Measurements from ENCODE around the gene HIVEP3.
"Not testable (repeated sequence)": the region's sequence is repeated elsewhere in the genome, so short reads cannot be mapped to it uniquely, and the experiment has no call there.

HIVEP3 gene

DNA sequence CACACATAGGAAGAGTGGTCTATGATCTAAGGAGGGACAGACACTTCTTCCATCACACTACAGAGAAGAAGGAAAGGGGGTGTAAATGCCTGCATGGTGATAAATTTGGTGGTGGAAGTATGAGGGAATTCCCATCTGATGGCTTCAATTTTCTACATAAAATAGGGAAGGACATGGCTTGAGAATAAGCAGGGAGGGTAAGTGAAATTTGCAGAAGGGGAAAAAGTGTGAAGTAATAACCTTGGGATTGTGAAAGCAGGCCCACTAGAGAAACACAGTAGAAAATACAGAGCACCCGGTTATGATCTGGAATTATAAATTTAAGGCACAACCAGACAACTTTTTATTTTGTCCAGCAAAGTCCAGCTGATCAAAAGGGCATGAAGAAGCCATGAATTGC lies 22.7 kb upstream of the HIVEP3 start:
- H3K4me3 Mint-ChIP-seq = no peak overlapping the region
- ATAC-seq (replicated peaks) = no peak
- H3K36me3 Mint-ChIP-seq = peaks cover 1 to 3% of the 10 kb centered on the region in 2 donors
- H3K27me3 Mint-ChIP-seq = peaks cover 10 to 16% of the 10 kb centered on the region in 2 donors
- no peak for DNase-seq
- no peak overlapping the region for H3K27ac Mint-ChIP-seq
- peaks cover 2 to 5% of the 10 kb centered on the region in 2 donors for H3K4me1 Mint-ChIP-seq
- H3K9me3 Mint-ChIP-seq = peaks cover 2 to 4% of the 10 kb centered on the region in 2 donors

DNA sequence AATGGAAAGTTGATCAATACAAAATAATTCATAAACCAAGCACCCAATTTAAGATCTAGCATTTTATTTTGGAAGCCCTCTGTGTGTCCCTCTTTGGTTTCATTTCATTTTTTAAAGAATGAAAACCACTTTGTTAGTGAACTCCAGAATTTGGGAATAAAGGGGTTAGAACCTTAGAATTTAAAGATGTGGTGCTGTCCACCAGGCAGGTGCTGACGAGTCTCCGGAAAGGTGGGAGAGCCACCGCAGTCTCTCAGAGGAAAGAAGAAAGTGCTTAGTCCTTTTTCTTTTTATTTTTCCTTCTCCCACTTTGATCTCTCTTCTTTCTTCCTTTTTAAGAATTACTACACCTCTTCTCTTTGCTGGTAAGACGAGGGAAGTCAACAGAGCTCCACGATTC lies 20.5 kb upstream of the HIVEP3 start:
- Mint-ChIP-seq H3K27ac (no peak overlapping the region), H3K9me3 (peaks cover 2 to 4% of the 10 kb centered on the region in 2 donors), H3K4me1 (peaks cover 5% of the 10 kb centered on the region in 2 donors), H3K4me3 (no peak overlapping the region), H3K27me3 (peaks cover 13 to 17% of the 10 kb centered on the region in 2 donors), H3K36me3 (peaks cover 1 to 3% of the 10 kb centered on the region in 2 donors)
- DNase-seq (no peak), ATAC-seq (replicated peaks) (no peak)

GRCh38 chr1:41936107-41936506 lies 17.4 kb upstream of the HIVEP3 start:
- Mint-ChIP-seq H3K27me3 (peaks cover 21 to 23% of the 10 kb centered on the region in 2 donors), H3K27ac (no peak overlapping the region), H3K36me3 (peaks cover 3% of the 10 kb centered on the region in 2 donors), H3K4me1 (peaks cover 5% of the 10 kb centered on the region in 2 donors), H3K4me3 (no peak overlapping the region), H3K9me3 (peaks cover 3 to 6% of the 10 kb centered on the region in 2 donors)
- DNase-seq (no peak), ATAC-seq (replicated peaks) (peak in 1 of 2 donors; percentile 16)

GRCh38 chr1:41935226-41935625 lies 16.5 kb upstream of the HIVEP3 start:
- Mint-ChIP-seq H3K36me3 (peaks cover 3% of the 10 kb centered on the region in 2 donors), H3K9me3 (peaks cover 3 to 6% of the 10 kb centered on the region in 2 donors), H3K27me3 (peaks cover 13 to 15% of the 10 kb centered on the region in 2 donors), H3K4me3 (no peak overlapping the region), H3K27ac (no peak overlapping the region), H3K4me1 (peaks cover 0 to 5% of the 10 kb centered on the region in 2 donors)
- DNase-seq = no peak
- ATAC-seq (replicated peaks) = no peak

DNA sequence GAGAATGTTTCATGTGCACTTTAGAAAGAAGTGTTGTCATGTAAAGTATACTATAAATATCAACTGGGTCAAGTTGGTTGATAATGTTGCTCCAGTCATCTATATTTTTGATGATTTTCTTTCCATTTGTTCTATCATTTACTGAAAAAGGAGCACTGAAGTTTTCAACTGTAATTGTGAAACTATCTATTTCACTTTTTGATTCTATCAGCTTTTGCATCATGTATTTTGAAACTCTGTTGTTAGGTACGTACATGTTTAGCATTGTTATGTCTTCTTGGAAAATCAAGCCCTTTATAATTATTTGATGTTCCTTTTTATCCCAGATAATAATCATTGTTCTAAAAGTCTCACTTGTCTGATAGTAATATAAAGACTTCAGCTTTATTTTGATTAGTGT lies 14.4 kb upstream of the HIVEP3 start:
- Mint-ChIP-seq H3K27ac (no peak overlapping the region), H3K36me3 (peaks cover 0 to 3% of the 10 kb centered on the region in 2 donors), H3K4me3 (no peak overlapping the region), H3K27me3 (peaks cover 15 to 29% of the 10 kb centered on the region in 2 donors), H3K4me1 (peaks cover 0 to 3% of the 10 kb centered on the region in 2 donors), H3K9me3 (peaks cover 9 to 10% of the 10 kb centered on the region in 2 donors)
- ATAC-seq (replicated peaks) (no peak), DNase-seq (no peak)

DNA sequence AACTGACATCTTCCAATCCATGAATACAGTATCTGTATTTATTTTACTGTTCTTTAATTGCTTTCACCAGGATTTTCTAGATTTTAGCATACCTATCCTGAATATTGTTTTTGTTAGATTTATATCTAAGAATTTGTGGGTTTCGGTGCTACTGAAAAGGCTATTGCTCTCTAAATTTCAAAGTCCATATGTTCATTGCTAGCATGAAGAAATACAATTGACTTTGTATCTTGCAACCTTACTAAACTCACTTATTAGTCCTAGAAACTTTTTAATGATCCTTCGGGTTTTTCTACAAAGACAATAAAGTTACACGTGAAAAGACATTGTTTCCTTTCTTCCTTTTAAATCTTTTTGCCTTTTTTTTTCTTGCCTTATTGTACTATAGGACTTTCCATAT lies 12.9 kb upstream of the HIVEP3 start:
- ATAC-seq (replicated peaks) = no peak
- Mint-ChIP-seq H3K36me3 (peaks cover 0 to 3% of the 10 kb centered on the region in 2 donors), H3K9me3 (peaks cover 9 to 10% of the 10 kb centered on the region in 2 donors), H3K4me1 (peaks cover 0 to 3% of the 10 kb centered on the region in 2 donors), H3K4me3 (no peak overlapping the region), H3K27me3 (peaks cover 13 to 35% of the 10 kb centered on the region in 2 donors), H3K27ac (no peak overlapping the region)
- DNase-seq = no peak

DNA sequence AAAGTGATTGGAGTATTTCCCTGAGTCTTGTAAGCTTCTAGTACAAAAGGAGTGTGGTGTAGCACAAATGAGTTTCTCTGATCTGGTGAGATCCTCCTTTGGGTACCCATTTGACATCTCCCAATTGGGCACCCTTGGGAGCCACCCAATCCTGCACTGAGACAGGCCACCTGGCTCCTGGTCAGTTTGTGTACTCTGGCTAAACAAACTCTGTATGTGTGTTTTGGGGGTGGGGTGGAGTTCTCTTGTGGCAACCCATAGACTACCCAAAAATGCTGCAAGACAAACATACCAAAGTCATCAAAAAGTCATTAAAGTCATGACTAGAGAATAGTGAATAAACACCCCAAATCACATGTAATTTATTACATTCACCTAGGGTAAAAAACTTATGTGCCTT lies 8.4 kb upstream of the HIVEP3 start:
- H3K27ac Mint-ChIP-seq = no peak overlapping the region
- peaks cover 4 to 8% of the 10 kb centered on the region in 2 donors for H3K9me3 Mint-ChIP-seq

DNA sequence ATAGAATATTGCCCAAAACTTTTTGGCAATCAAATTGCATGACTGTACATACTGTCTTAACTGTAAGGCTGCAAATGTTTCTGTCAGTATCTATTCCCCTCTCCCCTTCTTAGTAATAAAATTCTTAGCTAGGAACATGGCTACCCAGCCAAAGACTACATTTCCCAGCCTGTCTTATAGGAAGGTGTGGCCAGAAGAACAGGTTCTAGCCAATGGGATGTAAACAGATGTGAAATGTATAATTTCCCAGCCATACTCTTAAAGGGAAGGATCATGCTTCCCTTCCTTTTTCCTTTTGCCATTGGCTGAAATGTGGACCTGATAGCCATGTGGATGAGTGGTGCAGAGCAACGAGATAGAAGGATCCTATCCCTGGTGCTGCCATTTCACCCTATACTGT lies 7.0 kb upstream of the HIVEP3 start:
- no peak overlapping the region for H3K27ac Mint-ChIP-seq
- peaks cover 6 to 37% of the 10 kb centered on the region in 2 donors for H3K27me3 Mint-ChIP-seq
- DNase-seq (no peak), ATAC-seq (replicated peaks) (peak in 1 of 2 donors; percentile 59)
- H3K36me3 Mint-ChIP-seq = peaks cover 2 to 3% of the 10 kb centered on the region in 2 donors
- no peaks in the 10 kb centered on the region for H3K4me1 Mint-ChIP-seq
- H3K9me3 Mint-ChIP-seq = peaks cover 12 to 14% of the 10 kb centered on the region in 2 donors
- H3K4me3 Mint-ChIP-seq = no peak overlapping the region

More for the DNA sequence above, 8.4 kb upstream of the HIVEP3 start:
- no peak overlapping the region for H3K4me3 Mint-ChIP-seq
- DNase-seq (no peak), ATAC-seq (replicated peaks) (no peak)
- H3K4me1 Mint-ChIP-seq = no peaks in the 10 kb centered on the region
- H3K36me3 Mint-ChIP-seq = no peaks in the 10 kb centered on the region
- peaks cover 3 to 24% of the 10 kb centered on the region in 2 donors for H3K27me3 Mint-ChIP-seq

DNA sequence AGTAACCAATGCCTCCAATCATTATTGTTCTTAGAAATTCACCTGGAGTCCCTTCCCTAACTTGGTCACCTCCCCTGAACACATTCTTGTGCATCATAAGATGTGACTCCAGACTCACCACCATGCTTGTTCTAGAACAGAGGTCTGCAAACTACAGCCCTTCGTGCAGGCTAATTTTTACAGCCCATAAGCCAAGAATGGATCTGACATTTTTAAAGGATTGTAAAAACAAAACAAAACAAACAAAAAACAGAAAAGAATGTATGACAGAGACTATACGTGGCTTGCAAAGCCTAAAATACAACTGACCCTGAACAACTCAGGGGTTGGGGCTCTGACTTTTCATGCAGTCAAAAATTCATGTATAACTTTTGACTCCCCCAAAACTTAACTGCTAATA lies 6.2 kb upstream of the HIVEP3 start:
- ATAC-seq (replicated peaks) = no peak
- peaks cover 11 to 40% of the 10 kb centered on the region in 2 donors for H3K27me3 Mint-ChIP-seq
- H3K4me1 Mint-ChIP-seq = peaks cover 4 to 6% of the 10 kb centered on the region in 2 donors
- no peak overlapping the region for H3K27ac Mint-ChIP-seq
- no peak overlapping the region for H3K4me3 Mint-ChIP-seq
- H3K9me3 Mint-ChIP-seq = peaks cover 11 to 17% of the 10 kb centered on the region in 2 donors
- DNase-seq = no peak
- H3K36me3 Mint-ChIP-seq = peaks cover 2 to 4% of the 10 kb centered on the region in 2 donors

DNA sequence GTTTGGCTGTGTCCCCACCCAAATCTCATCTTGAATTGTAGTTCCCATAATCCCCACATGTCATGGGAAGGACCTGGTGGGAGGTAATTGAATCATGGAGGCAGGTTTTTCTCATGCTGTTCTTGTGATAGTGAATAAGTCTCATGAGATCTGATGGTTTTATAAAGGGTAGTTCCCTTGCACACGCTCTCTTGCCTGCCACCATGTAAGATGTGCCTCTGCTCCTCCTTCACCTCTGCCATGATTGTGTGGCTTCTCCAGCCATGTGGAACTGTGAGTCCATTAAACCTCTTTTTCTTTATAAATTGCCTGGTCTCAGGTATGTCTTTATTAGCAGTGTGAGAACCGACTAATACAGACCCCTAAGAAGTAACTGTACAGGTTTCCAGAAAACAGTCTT lies 2.5 kb upstream of the HIVEP3 start:
- not testable (repeated sequence) for H3K4me3 Mint-ChIP-seq; DNase-seq; H3K27ac Mint-ChIP-seq; ATAC-seq (replicated peaks); H3K36me3 Mint-ChIP-seq
- H3K27me3 Mint-ChIP-seq = peaks cover 31 to 57% of the 10 kb centered on the region in 2 donors
- H3K4me1 Mint-ChIP-seq = peaks cover 21 to 34% of the 10 kb centered on the region in 2 donors
- peaks cover 8 to 13% of the 10 kb centered on the region in 2 donors for H3K9me3 Mint-ChIP-seq

DNA sequence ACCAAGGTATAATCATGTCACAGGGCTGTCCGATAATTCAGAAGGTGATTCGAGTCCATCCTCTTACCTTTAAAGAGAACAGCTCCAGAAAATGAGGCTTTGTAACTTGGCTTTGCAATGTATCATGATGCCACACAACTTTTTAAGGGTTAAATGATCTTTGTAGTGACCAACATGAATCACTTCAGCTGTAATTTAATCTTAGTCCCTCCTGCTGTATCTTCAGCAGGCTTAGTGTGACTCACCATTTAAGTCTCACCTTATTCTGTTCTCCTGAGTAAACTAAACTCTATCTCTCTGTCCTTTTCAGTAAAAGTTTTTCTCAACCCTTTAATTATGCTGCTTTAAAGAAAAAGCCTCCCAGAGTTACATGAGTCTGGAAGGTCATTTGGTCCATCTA lies 1.9 kb upstream of the HIVEP3 start:
- DNase-seq = no peak
- Mint-ChIP-seq H3K36me3 (peaks cover 2 to 4% of the 10 kb centered on the region in 2 donors), H3K9me3 (peaks cover 8 to 13% of the 10 kb centered on the region in 2 donors), H3K27me3 (peaks cover 37 to 63% of the 10 kb centered on the region in 2 donors), H3K27ac (no peak overlapping the region), H3K4me3 (no peak overlapping the region), H3K4me1 (peaks cover 21 to 34% of the 10 kb centered on the region in 2 donors)
- ATAC-seq (replicated peaks) = no peak

DNA sequence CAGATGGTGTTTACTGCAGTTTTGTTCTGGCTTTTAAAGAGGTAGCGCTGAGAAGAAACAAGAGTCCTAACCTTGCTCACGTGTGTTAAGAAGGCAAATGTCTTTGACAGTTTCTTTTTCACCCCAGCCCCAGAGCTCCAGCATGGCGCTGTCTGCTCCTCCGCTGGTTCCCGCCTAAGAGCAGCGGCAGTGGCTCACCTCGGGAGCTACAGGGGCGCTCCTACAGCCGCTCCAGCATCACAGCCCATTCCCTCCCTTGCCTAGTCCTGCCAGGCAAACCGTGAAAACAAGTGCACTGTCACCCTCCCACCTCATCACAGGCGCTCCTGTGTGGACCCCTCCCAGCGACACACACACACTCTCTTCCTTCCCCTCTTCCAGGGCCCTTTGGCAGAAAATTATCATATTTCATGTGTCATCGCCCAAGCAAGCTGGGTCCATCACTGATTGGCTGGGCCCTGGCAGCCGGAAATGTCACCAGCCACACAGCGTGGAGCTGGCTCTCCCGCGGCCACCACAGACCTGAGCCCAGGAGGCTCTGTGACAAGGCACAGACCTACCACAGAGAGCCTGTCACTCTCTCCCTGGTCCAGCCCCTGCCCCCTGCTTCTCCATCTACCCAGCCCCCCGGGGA lies 1.2 kb upstream of the HIVEP3 start:
- H3K9me3 Mint-ChIP-seq = peaks cover 8 to 13% of the 10 kb centered on the region in 2 donors
- H3K27ac Mint-ChIP-seq = peak overlapping the region; percentile 81
- H3K36me3 Mint-ChIP-seq = peaks cover 2 to 4% of the 10 kb centered on the region in 2 donors
- peaks cover 38 to 67% of the 10 kb centered on the region in 2 donors for H3K27me3 Mint-ChIP-seq
- ATAC-seq (replicated peaks) (peak; percentile 85 to 88), DNase-seq (peak; percentile 27)
- peak overlapping the region; percentile 71 to 84 for H3K4me3 Mint-ChIP-seq
- peaks cover 21 to 34% of the 10 kb centered on the region in 2 donors for H3K4me1 Mint-ChIP-seq

DNA sequence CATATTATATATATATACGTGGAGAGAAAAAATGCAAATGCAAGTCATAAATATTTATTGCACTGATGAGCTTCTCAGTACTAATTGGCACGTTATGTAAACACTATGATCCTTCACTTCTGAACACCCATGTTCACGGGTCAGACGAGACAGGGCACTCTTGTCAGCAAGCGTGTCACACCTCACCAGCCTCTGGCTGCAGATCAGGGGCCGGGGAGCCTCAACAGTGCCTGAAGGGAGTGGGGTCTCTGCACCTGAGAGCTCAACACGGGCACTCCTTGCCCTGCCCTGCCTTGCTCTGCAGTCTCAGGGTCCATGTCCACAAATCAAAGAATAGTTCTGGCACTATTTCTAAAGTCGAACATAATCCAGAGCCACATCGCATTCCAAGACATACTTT lies 409 bp upstream of the HIVEP3 start:
- ATAC-seq (replicated peaks) (no peak), DNase-seq (no peak)
- Mint-ChIP-seq H3K27ac (no peak overlapping the region), H3K36me3 (peaks cover 2 to 4% of the 10 kb centered on the region in 2 donors), H3K4me3 (peak overlapping the region in 1 of 2 donors; percentile 46), H3K4me1 (peaks cover 21 to 34% of the 10 kb centered on the region in 2 donors), H3K9me3 (peaks cover 8 to 13% of the 10 kb centered on the region in 2 donors), H3K27me3 (peaks cover 43 to 73% of the 10 kb centered on the region in 2 donors)

GRCh38 chr1:41917835-41918449 lies 780 bp downstream of the HIVEP3 start:
- H3K4me3 Mint-ChIP-seq = peak overlapping the region; percentile 71 to 82
- peaks cover 48 to 79% of the 10 kb centered on the region in 2 donors for H3K27me3 Mint-ChIP-seq
- peaks cover 2 to 4% of the 10 kb centered on the region in 2 donors for H3K36me3 Mint-ChIP-seq
- ATAC-seq (replicated peaks) (peak; percentile 64 to 76), DNase-seq (no peak)
- no peak overlapping the region for H3K27ac Mint-ChIP-seq
- peaks cover 6 to 13% of the 10 kb centered on the region in 2 donors for H3K9me3 Mint-ChIP-seq
- peaks cover 21 to 34% of the 10 kb centered on the region in 2 donors for H3K4me1 Mint-ChIP-seq

All from stimulated activated naive B cell treated with anti-CD40 and anti-IgM and Interleukin-4, amounts not matched to agents 10 μg/mL and 1 μg/mL and 100 μg/mL, for 72 hours (primary cell).